Measurements from ENCODE around the gene MAP6.

Gene MAP6

DNA sequence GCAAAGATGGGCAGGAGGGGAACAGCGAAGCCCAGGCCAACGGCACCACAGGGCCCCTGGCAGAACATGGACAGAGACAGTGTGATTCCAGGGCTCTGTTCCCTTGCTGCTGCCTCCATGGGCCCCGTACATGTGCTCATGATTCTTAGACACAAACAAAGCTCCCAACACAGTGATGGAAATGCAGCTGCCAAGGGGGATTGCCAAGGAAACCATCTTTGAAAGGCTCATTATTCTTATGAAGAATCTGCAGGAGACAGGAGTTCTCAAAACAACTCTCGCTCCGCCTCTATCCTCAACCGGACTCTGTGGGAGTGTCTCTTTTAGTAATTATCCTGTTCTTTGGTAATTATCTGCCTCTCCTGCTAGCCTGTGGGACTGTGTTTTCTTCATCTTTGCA lies 74.6 kb downstream of the MAP6 start:
- no peak for DNase-seq (ENCODE audit: extremely low spot score)
- POLR2A ChIA-PET: no interaction called here
- CTCF ChIA-PET: no interaction called here
- TF ChIP-seq TARDBP (IDR thresholded peaks at IDR 0.05) (no peak), ARNT (IDR thresholded peaks at IDR 0.05) (no peak), L3MBTL2 (conservative IDR thresholded peaks at IDR 0.05) (no peak), SUZ12 (IDR thresholded peaks at IDR 0.05) (no peak), LEF1 (IDR thresholded peaks at IDR 0.05; ENCODE audit: borderline replicate concordance) (no peak), NFRKB (IDR thresholded peaks at IDR 0.05) (no peak), CTBP1 (IDR thresholded peaks at IDR 0.05; ENCODE audit: borderline replicate concordance) (no peak), ZNF384 (IDR thresholded peaks at IDR 0.05) (no peak), ELF4 (IDR thresholded peaks at IDR 0.05) (no peak), HDGF (IDR thresholded peaks at IDR 0.05; ENCODE audit: borderline replicate concordance) (no peak)
- TF ChIP-seq, protein P1, sequence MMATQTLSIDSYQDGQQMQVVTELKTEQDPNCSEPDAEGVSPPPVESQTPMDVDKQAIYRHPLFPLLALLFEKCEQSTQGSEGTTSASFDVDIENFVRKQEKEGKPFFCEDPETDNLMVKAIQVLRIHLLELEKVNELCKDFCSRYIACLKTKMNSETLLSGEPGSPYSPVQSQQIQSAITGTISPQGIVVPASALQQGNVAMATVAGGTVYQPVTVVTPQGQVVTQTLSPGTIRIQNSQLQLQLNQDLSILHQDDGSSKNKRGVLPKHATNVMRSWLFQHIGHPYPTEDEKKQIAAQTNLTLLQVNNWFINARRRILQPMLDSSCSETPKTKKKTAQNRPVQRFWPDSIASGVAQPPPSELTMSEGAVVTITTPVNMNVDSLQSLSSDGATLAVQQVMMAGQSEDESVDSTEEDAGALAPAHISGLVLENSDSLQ (IDR thresholded peaks at IDR 0.05): no peak

DNA sequence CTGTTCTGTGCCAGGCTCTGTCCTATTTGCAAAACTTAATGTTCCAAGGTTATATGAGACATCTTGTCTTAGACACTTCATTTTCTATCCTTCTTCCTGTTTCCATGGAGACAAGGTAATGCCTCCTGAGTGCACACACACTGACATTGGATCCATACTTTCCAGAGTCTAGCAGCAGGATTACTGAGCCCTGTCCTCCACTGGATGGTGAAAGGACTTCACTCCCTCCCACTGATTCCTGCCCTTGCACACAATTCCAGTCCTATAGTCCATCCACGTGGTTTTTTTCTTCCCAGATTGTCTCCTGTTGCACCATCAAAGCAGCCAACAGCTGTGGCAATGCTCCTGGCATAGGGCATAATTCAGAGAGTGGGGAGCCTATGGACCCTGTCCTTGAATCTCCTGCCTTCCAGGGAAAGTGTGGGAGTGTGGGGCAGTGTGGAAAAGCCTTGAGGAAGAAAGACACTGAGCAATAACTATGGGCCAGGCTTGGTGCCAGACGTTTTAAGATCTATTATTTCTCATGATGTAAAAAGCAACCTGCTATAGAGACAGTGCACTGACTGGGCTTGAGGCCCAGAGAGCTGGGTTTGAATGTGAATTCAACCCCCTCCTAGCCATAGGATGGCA lies 75.4 kb downstream of the MAP6 start:
- ChIA-PET CTCF (interaction anchor here (0.6 kb wide), 1 partner anchor 21 kb away, joined by 3 read pairs; no protein-coding TSS in a partner anchor), POLR2A (no interaction called here)
- TF ChIP-seq HDGF (IDR thresholded peaks at IDR 0.05; ENCODE audit: borderline replicate concordance) (no peak), CTBP1 (IDR thresholded peaks at IDR 0.05; ENCODE audit: borderline replicate concordance) (no peak), SUZ12 (IDR thresholded peaks at IDR 0.05) (no peak)
- DNase-seq (ENCODE audit: extremely low spot score): no peak

DNA sequence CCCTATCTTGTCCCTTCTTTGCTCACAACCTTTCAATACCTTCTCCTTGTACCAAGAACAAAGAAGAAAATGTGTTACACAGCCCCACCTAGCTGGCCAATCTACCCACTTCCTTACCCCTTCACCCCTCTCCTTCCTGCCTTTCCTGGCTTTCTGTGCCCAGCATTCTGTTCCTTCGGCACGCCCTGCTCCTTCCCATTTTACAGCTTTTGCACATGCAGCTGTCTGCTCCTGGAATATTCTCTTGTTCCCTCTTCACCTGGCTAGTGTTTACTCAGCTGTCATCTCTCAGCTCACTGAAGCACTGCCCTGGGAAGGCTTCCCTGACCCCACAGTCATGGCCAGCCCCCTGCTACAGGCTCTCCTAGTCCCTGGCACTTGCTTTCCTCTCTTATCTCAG lies 76.1 kb downstream of the MAP6 start:
- no peak for DNase-seq (ENCODE audit: extremely low spot score)
- TF ChIP-seq FOXK2 (IDR thresholded peaks at IDR 0.05) (no peak), ZNF384 (IDR thresholded peaks at IDR 0.05) (no peak), ARNT (IDR thresholded peaks at IDR 0.05) (no peak), NFRKB (IDR thresholded peaks at IDR 0.05) (no peak)
- ChIA-PET CTCF (interaction anchor here (0.6 kb wide), 1 partner anchor 20 kb away, joined by 3 read pairs; no protein-coding TSS in a partner anchor), POLR2A (interaction anchor here (1.4 kb wide), 1 partner anchor 9 kb away, joined by 5 read pairs; no protein-coding TSS in a partner anchor)

GRCh38 chr11:75591966-75592365 lies 76.9 kb downstream of the MAP6 start:
- CTCF ChIA-PET: no interaction called here
- no peak for DNase-seq (ENCODE audit: extremely low spot score)
- TF ChIP-seq ARNT (IDR thresholded peaks at IDR 0.05): no peak
- TF ChIP-seq FOXK2 (IDR thresholded peaks at IDR 0.05): no peak
- no peak for TF ChIP-seq HDGF (IDR thresholded peaks at IDR 0.05; ENCODE audit: borderline replicate concordance)
- no peak for TF ChIP-seq BHLHE40 (IDR thresholded peaks at IDR 0.05; ENCODE audit: borderline replicate concordance)
- TF ChIP-seq CTBP1 (IDR thresholded peaks at IDR 0.05; ENCODE audit: borderline replicate concordance): no peak
- TF ChIP-seq LEF1 (IDR thresholded peaks at IDR 0.05; ENCODE audit: borderline replicate concordance): no peak
- TF ChIP-seq L3MBTL2 (conservative IDR thresholded peaks at IDR 0.05): no peak
- TF ChIP-seq NFRKB (IDR thresholded peaks at IDR 0.05): no peak
- TF ChIP-seq, protein P1 (IDR thresholded peaks at IDR 0.05): no peak
- POLR2A ChIA-PET: interaction anchor here (1.4 kb wide), 1 partner anchor 8 kb away, joined by 5 read pairs; no protein-coding TSS in a partner anchor

DNA sequence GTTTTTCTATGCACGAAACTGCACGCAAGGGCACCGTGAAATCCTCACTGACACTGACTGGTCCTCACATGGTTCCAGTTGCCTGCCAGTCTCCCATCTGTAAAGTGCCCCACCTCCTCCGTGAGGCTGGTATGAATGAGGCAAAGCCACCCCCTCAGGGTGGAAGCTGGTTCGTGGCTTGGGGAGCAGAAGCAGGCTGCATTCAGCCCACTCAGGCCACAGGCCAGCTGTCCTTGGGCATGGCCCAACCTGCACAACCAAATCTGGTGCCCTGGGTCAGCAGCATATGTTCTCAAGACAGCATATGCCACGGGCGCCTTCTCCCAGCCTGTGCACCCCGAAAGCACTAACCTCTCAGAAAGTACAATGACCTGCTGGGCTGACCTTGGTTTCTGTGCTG lies 77.5 kb downstream of the MAP6 start:
- POLR2A ChIA-PET: no interaction called here
- DNase-seq (ENCODE audit: extremely low spot score): no peak
- TF ChIP-seq ZNF384 (IDR thresholded peaks at IDR 0.05) (no peak), BHLHE40 (IDR thresholded peaks at IDR 0.05; ENCODE audit: borderline replicate concordance) (no peak)
- CTCF ChIA-PET: no interaction called here

- ChIA-PET CTCF (interaction anchor here (1.5 kb wide), 1 partner anchor 8 kb away, joined by 5 read pairs; no protein-coding TSS in a partner anchor), POLR2A (no interaction called here)
- TF ChIP-seq NFRKB (IDR thresholded peaks at IDR 0.05): no peak
- no peak for TF ChIP-seq SUZ12 (IDR thresholded peaks at IDR 0.05)
- TF ChIP-seq FOXM1 (IDR thresholded peaks at IDR 0.05; ENCODE audit: borderline replicate concordance): no peak
- no peak for TF ChIP-seq FOXA1 (IDR thresholded peaks at IDR 0.05)
- no peak for TF ChIP-seq BHLHE40 (IDR thresholded peaks at IDR 0.05; ENCODE audit: borderline replicate concordance)
- no peak for TF ChIP-seq L3MBTL2 (conservative IDR thresholded peaks at IDR 0.05)
- TF ChIP-seq FOXK2 (IDR thresholded peaks at IDR 0.05): no peak
- no peak for TF ChIP-seq LEF1 (IDR thresholded peaks at IDR 0.05; ENCODE audit: borderline replicate concordance)
- TF ChIP-seq ZNF384 (IDR thresholded peaks at IDR 0.05): no peak
- no peak for TF ChIP-seq SP1 (IDR thresholded peaks at IDR 0.05)
- TF ChIP-seq ARNT (IDR thresholded peaks at IDR 0.05): no peak
- TF ChIP-seq TARDBP (IDR thresholded peaks at IDR 0.05): no peak
- no peak for TF ChIP-seq ELF4 (IDR thresholded peaks at IDR 0.05)
- no peak for TF ChIP-seq HDGF (IDR thresholded peaks at IDR 0.05; ENCODE audit: borderline replicate concordance)
- TF ChIP-seq, protein P1 (IDR thresholded peaks at IDR 0.05): no peak
- TF ChIP-seq CTBP1 (IDR thresholded peaks at IDR 0.05; ENCODE audit: borderline replicate concordance): no peak
Observed at GRCh38 chr11:75589933-75590332, 78.9 kb downstream of the MAP6 start.

GRCh38 chr11:75589051-75589450 lies 79.8 kb downstream of the MAP6 start:
- ChIA-PET CTCF (interaction anchor here (1.5 kb wide), 1 partner anchor 9 kb away, joined by 5 read pairs; no protein-coding TSS in a partner anchor), POLR2A (no interaction called here)
- TF ChIP-seq TARDBP (IDR thresholded peaks at IDR 0.05) (no peak), SP1 (IDR thresholded peaks at IDR 0.05) (no peak), NFRKB (IDR thresholded peaks at IDR 0.05) (no peak), SUZ12 (IDR thresholded peaks at IDR 0.05) (no peak), ELF4 (IDR thresholded peaks at IDR 0.05) (no peak), L3MBTL2 (conservative IDR thresholded peaks at IDR 0.05) (no peak), HDGF (IDR thresholded peaks at IDR 0.05; ENCODE audit: borderline replicate concordance) (no peak), CTBP1 (IDR thresholded peaks at IDR 0.05; ENCODE audit: borderline replicate concordance) (no peak), FOXM1 (IDR thresholded peaks at IDR 0.05; ENCODE audit: borderline replicate concordance) (no peak), BHLHE40 (IDR thresholded peaks at IDR 0.05; ENCODE audit: borderline replicate concordance) (no peak), ARNT (IDR thresholded peaks at IDR 0.05) (no peak), LEF1 (IDR thresholded peaks at IDR 0.05; ENCODE audit: borderline replicate concordance) (no peak), ZNF384 (IDR thresholded peaks at IDR 0.05) (no peak), FOXK2 (IDR thresholded peaks at IDR 0.05) (no peak), FOXA1 (IDR thresholded peaks at IDR 0.05) (no peak)
- TF ChIP-seq, protein P1 (IDR thresholded peaks at IDR 0.05): no peak
- no peak for DNase-seq (ENCODE audit: extremely low spot score)

More at GRCh38 chr11:75589933-75590332, 78.9 kb downstream of the MAP6 start:
- no peak for DNase-seq (ENCODE audit: extremely low spot score)
